Ishikawa (cell line): ENCODE results near the gene RNF141.

ENCODE experiments used
- CEBPB ChIP-seq: IDR thresholded peaks from 2 replicates; pipeline ENCODE4 v1.6.1; 2012
- CREB1 ChIP-seq: IDR thresholded peaks from 2 replicates; pipeline ENCODE4 v1.6.1; 2012; ENCODE audit warnings: low read depth
- EGR1 ChIP-seq: IDR thresholded peaks from 2 replicates; pipeline ENCODE4 v1.6.1; 2012
- EP300 ChIP-seq: IDR thresholded peaks from 2 replicates; pipeline ENCODE4 v1.6.1; 2012; ENCODE audit warnings: borderline replicate concordance
- FOXM1 ChIP-seq: IDR thresholded peaks from 2 replicates; pipeline ENCODE4 v1.6.1; 2012; ENCODE audit warnings: low read depth, borderline replicate concordance
- NFIC ChIP-seq: IDR thresholded peaks from 2 replicates; pipeline ENCODE4 v1.6.1; 2012
- RAD21 ChIP-seq: IDR thresholded peaks from 2 replicates; pipeline ENCODE4 v1.6.1; 2012; ENCODE audit warnings: low read depth
- TAF1 ChIP-seq: IDR thresholded peaks from 2 replicates; pipeline ENCODE4 v1.6.1; 2012; ENCODE audit warnings: low read depth, mild to moderate bottlenecking
- TCF12 ChIP-seq: IDR thresholded peaks from 2 replicates; pipeline ENCODE4 v1.6.1; 2012; ENCODE audit warnings: low read depth
- TEAD4 ChIP-seq: IDR thresholded peaks from 2 replicates; pipeline ENCODE4 v1.6.1; 2012
- YY1 ChIP-seq: IDR thresholded peaks from 2 replicates; pipeline ENCODE4 v1.6.1; 2012; ENCODE audit warnings: low read depth
- ZBTB7A ChIP-seq: IDR thresholded peaks from 2 replicates; pipeline ENCODE4 v1.6.1; 2012; ENCODE audit warnings: low read depth
- TF ChIP-seq, protein P1 (sequence below): IDR thresholded peaks from 2 replicates; pipeline ENCODE4 v1.6.1; 2012
- TF ChIP-seq, protein P2 (sequence below): IDR thresholded peaks from 2 replicates; pipeline ENCODE4 v1.6.1; 2012
- TF ChIP-seq, protein P3 (sequence below): IDR thresholded peaks from 2 replicates; pipeline ENCODE4 v1.6.1; 2012; ENCODE audit warnings: low read depth, mild to moderate bottlenecking

Gene RNF141

GRCh38 chr11:10483174-10483573 lies 57.8 kb downstream of the RNF141 start:
- no peak for TF ChIP-seq FOXM1
- TF ChIP-seq TCF12 = no peak
- no peak for TF ChIP-seq ZBTB7A
- TF ChIP-seq EGR1 = no peak
- no peak for TF ChIP-seq NFIC
- no peak for TF ChIP-seq CEBPB
- TF ChIP-seq, protein P1, sequence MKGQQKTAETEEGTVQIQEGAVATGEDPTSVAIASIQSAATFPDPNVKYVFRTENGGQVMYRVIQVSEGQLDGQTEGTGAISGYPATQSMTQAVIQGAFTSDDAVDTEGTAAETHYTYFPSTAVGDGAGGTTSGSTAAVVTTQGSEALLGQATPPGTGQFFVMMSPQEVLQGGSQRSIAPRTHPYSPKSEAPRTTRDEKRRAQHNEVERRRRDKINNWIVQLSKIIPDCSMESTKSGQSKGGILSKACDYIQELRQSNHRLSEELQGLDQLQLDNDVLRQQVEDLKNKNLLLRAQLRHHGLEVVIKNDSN = no peak
- TF ChIP-seq, protein P2, sequence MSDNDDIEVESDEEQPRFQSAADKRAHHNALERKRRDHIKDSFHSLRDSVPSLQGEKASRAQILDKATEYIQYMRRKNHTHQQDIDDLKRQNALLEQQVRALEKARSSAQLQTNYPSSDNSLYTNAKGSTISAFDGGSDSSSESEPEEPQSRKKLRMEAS = no peak
- TF ChIP-seq TAF1 = no peak
- no peak for TF ChIP-seq RAD21
- TF ChIP-seq, protein P3, sequence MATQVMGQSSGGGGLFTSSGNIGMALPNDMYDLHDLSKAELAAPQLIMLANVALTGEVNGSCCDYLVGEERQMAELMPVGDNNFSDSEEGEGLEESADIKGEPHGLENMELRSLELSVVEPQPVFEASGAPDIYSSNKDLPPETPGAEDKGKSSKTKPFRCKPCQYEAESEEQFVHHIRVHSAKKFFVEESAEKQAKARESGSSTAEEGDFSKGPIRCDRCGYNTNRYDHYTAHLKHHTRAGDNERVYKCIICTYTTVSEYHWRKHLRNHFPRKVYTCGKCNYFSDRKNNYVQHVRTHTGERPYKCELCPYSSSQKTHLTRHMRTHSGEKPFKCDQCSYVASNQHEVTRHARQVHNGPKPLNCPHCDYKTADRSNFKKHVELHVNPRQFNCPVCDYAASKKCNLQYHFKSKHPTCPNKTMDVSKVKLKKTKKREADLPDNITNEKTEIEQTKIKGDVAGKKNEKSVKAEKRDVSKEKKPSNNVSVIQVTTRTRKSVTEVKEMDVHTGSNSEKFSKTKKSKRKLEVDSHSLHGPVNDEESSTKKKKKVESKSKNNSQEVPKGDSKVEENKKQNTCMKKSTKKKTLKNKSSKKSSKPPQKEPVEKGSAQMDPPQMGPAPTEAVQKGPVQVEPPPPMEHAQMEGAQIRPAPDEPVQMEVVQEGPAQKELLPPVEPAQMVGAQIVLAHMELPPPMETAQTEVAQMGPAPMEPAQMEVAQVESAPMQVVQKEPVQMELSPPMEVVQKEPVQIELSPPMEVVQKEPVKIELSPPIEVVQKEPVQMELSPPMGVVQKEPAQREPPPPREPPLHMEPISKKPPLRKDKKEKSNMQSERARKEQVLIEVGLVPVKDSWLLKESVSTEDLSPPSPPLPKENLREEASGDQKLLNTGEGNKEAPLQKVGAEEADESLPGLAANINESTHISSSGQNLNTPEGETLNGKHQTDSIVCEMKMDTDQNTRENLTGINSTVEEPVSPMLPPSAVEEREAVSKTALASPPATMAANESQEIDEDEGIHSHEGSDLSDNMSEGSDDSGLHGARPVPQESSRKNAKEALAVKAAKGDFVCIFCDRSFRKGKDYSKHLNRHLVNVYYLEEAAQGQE = no peak
- no peak for TF ChIP-seq CREB1
- no peak for TF ChIP-seq EP300
- no peak for TF ChIP-seq TEAD4
- no peak for TF ChIP-seq YY1

- no peak for TF ChIP-seq TAF1
- TF ChIP-seq, protein P3 = no peak
- no peak for TF ChIP-seq FOXM1
- TF ChIP-seq TEAD4 = no peak
- no peak for TF ChIP-seq CREB1
- TF ChIP-seq, protein P1 = no peak
- TF ChIP-seq YY1 = no peak
- TF ChIP-seq CEBPB = no peak
- no peak for TF ChIP-seq EP300
- TF ChIP-seq RAD21 = no peak
- TF ChIP-seq EGR1 = no peak
- TF ChIP-seq ZBTB7A = no peak
These were observed 59.2 kb downstream of the RNF141 start for GRCh38 chr11:10481560-10482349.

DNA sequence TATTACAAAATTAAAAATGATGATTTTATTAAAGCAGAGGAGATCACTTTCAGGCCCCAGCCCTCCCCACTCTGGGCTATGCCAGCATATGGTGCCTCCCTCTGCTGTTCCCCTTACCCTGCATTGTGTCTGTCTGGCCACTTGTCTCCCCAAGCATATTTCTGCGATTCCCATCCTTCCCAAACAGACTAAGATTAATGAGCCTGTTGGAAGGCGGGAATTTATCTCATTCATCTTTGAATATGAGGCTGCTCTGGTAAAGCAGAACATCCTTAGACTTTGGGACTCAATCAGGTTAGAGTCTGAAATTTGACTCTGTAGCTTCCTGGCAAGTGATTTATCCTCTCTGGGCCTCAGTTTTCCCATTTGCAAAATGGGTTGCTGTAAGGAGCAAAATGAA lies 60.2 kb downstream of the RNF141 start:
- TF ChIP-seq EGR1 = no peak
- no peak for TF ChIP-seq RAD21
- no peak for TF ChIP-seq ZBTB7A
- TF ChIP-seq NFIC = no peak
- no peak for TF ChIP-seq EP300
- TF ChIP-seq, protein P1 = no peak
- TF ChIP-seq, protein P3 = no peak
- TF ChIP-seq TAF1 = no peak
- TF ChIP-seq CREB1 = no peak
- TF ChIP-seq, protein P2 = no peak
- TF ChIP-seq FOXM1 = no peak
- no peak for TF ChIP-seq TEAD4
- no peak for TF ChIP-seq CEBPB
- TF ChIP-seq YY1 = no peak
- no peak for TF ChIP-seq TCF12
